ENCODE measurements around the gene RFX2.
"Not testable (repeated sequence)": the region's sequence is repeated elsewhere in the genome, so short reads cannot be mapped to it uniquely, and the experiment has no call there.

Gene RFX2

GRCh38 chr19:5966941-5967340, 143.4 kb downstream of the RFX2 start:
- no peak for DNase-seq

- no peak for DNase-seq
Observed at GRCh38 chr19:5966215-5966614, 144.1 kb downstream of the RFX2 start.

- DNase-seq = no peak
Observed at GRCh38 chr19:5964816-5965565, 145.3 kb downstream of the RFX2 start.

- DNase-seq = no peak
Observed at GRCh38 chr19:5963855-5964254, 146.4 kb downstream of the RFX2 start.

- DNase-seq = not testable (repeated sequence)
Observed at GRCh38 chr19:5963259-5963658, 147.0 kb downstream of the RFX2 start.

GRCh38 chr19:5961969-5962945, 148.0 kb downstream of the RFX2 start:
- DNase-seq = peak; percentile 85

- not testable (repeated sequence) for DNase-seq
Observed at GRCh38 chr19:5961641-5961968, 148.7 kb downstream of the RFX2 start.

GRCh38 chr19:5960005-5961001, 150.0 kb downstream of the RFX2 start:
- no peak for DNase-seq

GRCh38 chr19:5959260-5960004, 150.9 kb downstream of the RFX2 start:
- no peak for DNase-seq

GRCh38 chr19:5958851-5959122, 151.5 kb downstream of the RFX2 start:
- DNase-seq = no peak

- no peak for DNase-seq
Observed at GRCh38 chr19:5958074-5958850, 152.0 kb downstream of the RFX2 start.

- no peak for DNase-seq
Observed at GRCh38 chr19:5957170-5957569, 153.1 kb downstream of the RFX2 start.

GRCh38 chr19:5956728-5957127, 153.6 kb downstream of the RFX2 start:
- DNase-seq = no peak

GRCh38 chr19:5956323-5956722, 154.0 kb downstream of the RFX2 start:
- no peak for DNase-seq

GRCh38 chr19:5955636-5955935, 154.7 kb downstream of the RFX2 start:
- DNase-seq = no peak

- no peak for DNase-seq
Observed at GRCh38 chr19:5954293-5954692, 156.0 kb downstream of the RFX2 start.

GRCh38 chr19:5953680-5954213, 156.6 kb downstream of the RFX2 start:
- DNase-seq = peak; percentile 36

- DNase-seq = no peak
Observed at GRCh38 chr19:5953030-5953589, 157.2 kb downstream of the RFX2 start.

- no peak for DNase-seq
Observed at GRCh38 chr19:5952193-5953029, 157.9 kb downstream of the RFX2 start.

GRCh38 chr19:5951338-5951861, 158.9 kb downstream of the RFX2 start:
- DNase-seq = no peak

Measured in CD4-positive, alpha-beta T cell treated with Interleukin-21 for 1 hour (primary cell).